ENCODE measurements around the gene ESR1.

- TF ChIP-seq CTCF (IDR thresholded peaks at IDR 0.05) (no peak), POLR2AphosphoS5 (IDR thresholded peaks at IDR 0.05) (no peak)
These were observed 248.0 kb downstream of the ESR1 start for GRCh38 chr6:152055517-152055916.

Data from breast epithelium (tissue), 3 donors.